Measurements from ENCODE around the gene AP4E1.
"Not testable (repeated sequence)": the region's sequence is repeated elsewhere in the genome, so short reads cannot be mapped to it uniquely, and the experiment has no call there.

AP4E1 gene

GRCh38 chr15:51030649-51031316, 122.3 kb downstream of the AP4E1 start:
- Histone ChIP-seq H3K36me3 (ENCODE audit: control insufficient read depth, insufficient read depth, low read length) (no peaks in the 10 kb centered on the region), H3K27me3 (replicated peaks; ENCODE audit: control insufficient read depth, insufficient read depth, low read length) (no peaks in the 10 kb centered on the region), H3K4me3 (replicated peaks; ENCODE audit: low read depth, low read length) (no peak overlapping the region)
- no peak for DNase-seq (ENCODE audit: extremely low read depth, insufficient read length)
- no peak for TF ChIP-seq CTCF (IDR thresholded peaks at IDR 0.05; ENCODE audit: insufficient read depth, low read length, poor library complexity, severe bottlenecking)

- not testable (repeated sequence) for DNase-seq (ENCODE audit: extremely low read depth, insufficient read length); H3K36me3 ChIP-seq (ENCODE audit: control insufficient read depth, insufficient read depth, low read length); H3K4me3 ChIP-seq (replicated peaks; ENCODE audit: low read depth, low read length); H3K27me3 ChIP-seq (replicated peaks; ENCODE audit: control insufficient read depth, insufficient read depth, low read length)
These were observed 129.0 kb downstream of the AP4E1 start for GRCh38 chr15:51037474-51037873.

GRCh38 chr15:51038162-51038973, 129.9 kb downstream of the AP4E1 start:
- no peak for DNase-seq (ENCODE audit: extremely low read depth, insufficient read length)
- Histone ChIP-seq H3K4me3 (replicated peaks; ENCODE audit: low read depth, low read length) (no peak overlapping the region), H3K27me3 (replicated peaks; ENCODE audit: control insufficient read depth, insufficient read depth, low read length) (no peaks in the 10 kb centered on the region), H3K36me3 (ENCODE audit: control insufficient read depth, insufficient read depth, low read length) (no peaks in the 10 kb centered on the region)
- no peak for TF ChIP-seq CTCF (IDR thresholded peaks at IDR 0.05; ENCODE audit: insufficient read depth, low read length, poor library complexity, severe bottlenecking)

GRCh38 chr15:51038974-51039319, 130.5 kb downstream of the AP4E1 start:
- no peak overlapping the region for H3K4me3 ChIP-seq (replicated peaks; ENCODE audit: low read depth, low read length)
- TF ChIP-seq CTCF (IDR thresholded peaks at IDR 0.05; ENCODE audit: insufficient read depth, low read length, poor library complexity, severe bottlenecking): no peak
- no peak for DNase-seq (ENCODE audit: extremely low read depth, insufficient read length)

GRCh38 chr15:51044037-51044727, 135.7 kb downstream of the AP4E1 start:
- TF ChIP-seq CTCF (IDR thresholded peaks at IDR 0.05; ENCODE audit: insufficient read depth, low read length, poor library complexity, severe bottlenecking): no peak
- Histone ChIP-seq H3K36me3 (ENCODE audit: control insufficient read depth, insufficient read depth, low read length) (no peaks in the 10 kb centered on the region), H3K27me3 (replicated peaks; ENCODE audit: control insufficient read depth, insufficient read depth, low read length) (no peaks in the 10 kb centered on the region), H3K4me3 (replicated peaks; ENCODE audit: low read depth, low read length) (no peak overlapping the region)
- DNase-seq (ENCODE audit: extremely low read depth, insufficient read length): no peak

More at GRCh38 chr15:51038974-51039319, 130.5 kb downstream of the AP4E1 start:
- H3K36me3 ChIP-seq (ENCODE audit: control insufficient read depth, insufficient read depth, low read length): no peaks in the 10 kb centered on the region
- no peaks in the 10 kb centered on the region for H3K27me3 ChIP-seq (replicated peaks; ENCODE audit: control insufficient read depth, insufficient read depth, low read length)

GRCh38 chr15:51046016-51046415, 137.5 kb downstream of the AP4E1 start:
- Histone ChIP-seq H3K27me3 (replicated peaks; ENCODE audit: control insufficient read depth, insufficient read depth, low read length) (no peaks in the 10 kb centered on the region), H3K4me3 (replicated peaks; ENCODE audit: low read depth, low read length) (no peak overlapping the region), H3K36me3 (ENCODE audit: control insufficient read depth, insufficient read depth, low read length) (no peaks in the 10 kb centered on the region)
- no peak for TF ChIP-seq CTCF (IDR thresholded peaks at IDR 0.05; ENCODE audit: insufficient read depth, low read length, poor library complexity, severe bottlenecking)
- no peak for DNase-seq (ENCODE audit: extremely low read depth, insufficient read length)

Data from GM06990 (cell line).